H9 (cell line): ENCODE measurements around the gene CYP2R1. TPM values are rescaled to one million over a fixed set of nuclear protein-coding genes. Genes with fewer than 3 reads are reported as not detected.

Experiments
- DNase-seq: peaks from one replicate; pipeline ENCODE4 v3.0.0-alpha.2; 2017
- H2AFZ ChIP-seq: one replicate; pipeline ENCODE4 v1.6.1; 2013; ENCODE audit warnings: mild to moderate bottlenecking, low read length, control low read depth, moderate library complexity
- H2AK5ac ChIP-seq: 2 replicates; pipeline ENCODE4 v1.6.1; 2013; ENCODE audit warnings: low read length, control low read depth, mixed read lengths; ENCODE audit not compliant: insufficient read length
- H2BK120ac ChIP-seq: one replicate; pipeline ENCODE4 v1.6.1; 2013; ENCODE audit warnings: low read depth, mild to moderate bottlenecking, low read length, control low read depth, inconsistent platforms; ENCODE audit not compliant: poor library complexity, severe bottlenecking
- H2BK12ac ChIP-seq: 2 replicates; pipeline ENCODE4 v1.6.1; 2013; ENCODE audit warnings: low read length, control low read depth, mixed read lengths, low read depth; ENCODE audit not compliant: insufficient read length
- H2BK15ac ChIP-seq: 2 replicates; pipeline ENCODE4 v1.6.1; 2013; ENCODE audit warnings: low read depth, low read length, control low read depth
- H2BK20ac ChIP-seq: one replicate; pipeline ENCODE4 v1.6.1; 2013; ENCODE audit warnings: low read depth, mild to moderate bottlenecking, low read length, control low read depth, inconsistent platforms; ENCODE audit not compliant: poor library complexity, severe bottlenecking
- H2BK5ac ChIP-seq: 2 replicates; pipeline ENCODE4 v1.6.1; 2013; ENCODE audit warnings: low read length, control low read depth, mixed read lengths; ENCODE audit not compliant: insufficient read length
- H3K14ac ChIP-seq: 2 replicates; pipeline ENCODE4 v1.6.1; 2013; ENCODE audit warnings: low read length, control low read depth; ENCODE audit not compliant: insufficient read depth
- H3K18ac ChIP-seq: 2 replicates; pipeline ENCODE4 v1.6.1; 2013; ENCODE audit warnings: low read depth, mild to moderate bottlenecking, mixed read lengths, low read length, control low read depth; ENCODE audit not compliant: insufficient read length
- H3K23ac ChIP-seq: 2 replicates; pipeline ENCODE4 v1.6.1; 2013; ENCODE audit warnings: low read length, control low read depth, mixed read lengths, low read depth; ENCODE audit not compliant: insufficient read length
- H3K23me2 ChIP-seq: 2 replicates; pipeline ENCODE4 v1.6.1; 2013; ENCODE audit warnings: low read depth, mild to moderate bottlenecking, mixed read lengths, low read length, control low read depth; ENCODE audit not compliant: insufficient read length, poor library complexity, severe bottlenecking
- H3K27ac ChIP-seq: 2 replicates; pipeline ENCODE4 v1.5.1; 2013; ENCODE audit warnings: low read length, control low read depth, mixed read lengths, low read depth; ENCODE audit not compliant: insufficient read length
- H3K27me3 ChIP-seq: 2 replicates; pipeline ENCODE4 v1.6.1; 2013; ENCODE audit warnings: low read length, control low read depth, inconsistent platforms; ENCODE audit not compliant: insufficient read depth
- H3K4ac ChIP-seq: 2 replicates; pipeline ENCODE4 v1.6.1; 2013; ENCODE audit warnings: low read depth, mild to moderate bottlenecking, control low read depth, inconsistent platforms, low read length, moderate library complexity
- H3K4me1 ChIP-seq: 2 replicates; pipeline ENCODE4 v1.6.1; 2013; ENCODE audit warnings: low read length, control low read depth, inconsistent platforms; ENCODE audit not compliant: insufficient read depth
- H3K4me2 ChIP-seq: 2 replicates; pipeline ENCODE4 v1.6.1; 2013; ENCODE audit warnings: low read length, control low read depth, mixed read lengths; ENCODE audit not compliant: insufficient read length, insufficient read depth
- H3K56ac ChIP-seq: 2 replicates; pipeline ENCODE4 v1.6.1; 2013; ENCODE audit warnings: low read depth, mild to moderate bottlenecking, mixed read lengths, low read length, control low read depth; ENCODE audit not compliant: insufficient read length
- H3K79me1 ChIP-seq: 2 replicates; pipeline ENCODE4 v1.6.1; 2013; ENCODE audit warnings: low read depth, mild to moderate bottlenecking, moderate library complexity, low read length, control low read depth, inconsistent platforms; ENCODE audit not compliant: insufficient read depth, poor library complexity, severe bottlenecking
- H3K79me2 ChIP-seq: 2 replicates; pipeline ENCODE4 v1.6.1; 2013; ENCODE audit warnings: low read length, control low read depth, inconsistent platforms; ENCODE audit not compliant: insufficient read depth
- H3K9ac ChIP-seq: 2 replicates; pipeline ENCODE4 v1.6.1; 2013; ENCODE audit warnings: low read length, control low read depth, mixed read lengths; ENCODE audit not compliant: insufficient read length; ENCODE audit errors: extremely low read depth
- H3K9me3 ChIP-seq: one replicate; pipeline ENCODE4 v1.6.1; 2013; ENCODE audit warnings: low read depth, low read length, inconsistent platforms; ENCODE audit not compliant: control insufficient read depth
- H3T11ph ChIP-seq: one replicate; pipeline ENCODE4 v1.6.1; 2013; ENCODE audit warnings: mild to moderate bottlenecking, low read length, control low read depth, inconsistent platforms
- H4K20me1 ChIP-seq: one replicate; pipeline ENCODE4 v1.6.1; 2013; ENCODE audit not compliant: control insufficient read depth, insufficient read length, insufficient read depth
- H4K5ac ChIP-seq: 2 replicates; pipeline ENCODE4 v1.6.1; 2013; ENCODE audit warnings: low read depth, mild to moderate bottlenecking, mixed read lengths, low read length, control low read depth; ENCODE audit not compliant: insufficient read length
- H4K8ac ChIP-seq: replicated peaks from 2 replicates; pipeline ENCODE4 v1.6.1; 2013; ENCODE audit warnings: low read length, control low read depth, mixed read lengths, low read depth; ENCODE audit not compliant: insufficient read length
- H4K91ac ChIP-seq: 2 replicates; pipeline ENCODE4 v1.6.1; 2013; ENCODE audit warnings: low read depth, mild to moderate bottlenecking, moderate library complexity, mixed read lengths, low read length, control low read depth; ENCODE audit not compliant: insufficient read length
- H3K27ac Mint-ChIP-seq, 3 experiments: 2 replicates in 2 of 3; 3 replicates in 1 of 3; pipeline ENCODE4 v1.8.0; 2020 to 2021; ENCODE audit warnings: mixed read lengths in 3 of 3, mild to moderate bottlenecking in 1 of 3, moderate library complexity in 1 of 3
- H3K27me3 Mint-ChIP-seq: 2 replicates; pipeline ENCODE4 v1.8.0; 2021; ENCODE audit warnings: low read depth, mild to moderate bottlenecking, moderate library complexity, mixed read lengths
- H3K36me3 Mint-ChIP-seq, 3 experiments: 2 replicates in 2 of 3; 3 replicates in 1 of 3; pipeline ENCODE4 v1.8.0; 2020 to 2021; ENCODE audit warnings: low read depth in 3 of 3, mixed read lengths in 3 of 3; ENCODE audit not compliant: insufficient read depth in 1 of 3
- H3K4me1 Mint-ChIP-seq, 2 experiments: 2 replicates each; pipeline ENCODE4 v1.8.0; 2020; ENCODE audit warnings: mixed read lengths in 2 of 2
- H3K4me3 Mint-ChIP-seq, 2 experiments: 2 replicates in 1 of 2; 3 replicates in 1 of 2; pipeline ENCODE4 v1.8.0; 2020 to 2021; ENCODE audit warnings: mild to moderate bottlenecking in 2 of 2, mixed read lengths in 2 of 2, moderate library complexity in 1 of 2
- H3K9me3 Mint-ChIP-seq, 2 experiments: 2 replicates in 1 of 2; 3 replicates in 1 of 2; pipeline ENCODE4 v1.8.0; 2020; ENCODE audit warnings: mild to moderate bottlenecking in 2 of 2, mixed read lengths in 2 of 2, moderate library complexity in 1 of 2
- CTCF ChIP-seq: fragments of 200-600 bp; sonication (generic); conservative IDR thresholded peaks from 3 replicates; pipeline ENCODE4 v1.8.0; 2021; ENCODE audit warnings: antibody characterized with exemption, mild to moderate bottlenecking
- whole genome bisulfite sequencing: extraction: QIAGEN DNeasy Blood & Tissue Kit; methylation state at CpG from one replicate; pipeline ENCODE4 v1.1.7; 2013; ENCODE audit warnings: missing lambda C conversion rate, low lambda C conversion rate, mixed read lengths; ENCODE audit not compliant: insufficient read length; ENCODE audit errors: extremely low coverage; 5-methylcytosine and 5-hydroxymethylcytosine counted together
- total RNA-seq: library from RNA; stranded (reverse); gene quantifications from 2 replicates; pipeline ENCODE4 v1.2.1, GENCODE V29; 2021

Gene CYP2R1
- total RNA-seq, 1 experiment from 2014 or later, result 10.3 TPM

GRCh38 chr11:14875163-14875562 is 16.9 kb downstream of the CYP2R1 start:
- no CpG with 5 or more reads among the region's 5 CpGs for WGBS
- no peak overlapping the region for H4K8ac ChIP-seq
- H3K23me2 ChIP-seq, result no peaks in the 10 kb centered on the region
- H3K18ac ChIP-seq, result no peak overlapping the region
- no peak overlapping the region for H4K91ac ChIP-seq
- no peaks in the 10 kb centered on the region for H3K9me3 ChIP-seq
- no peak overlapping the region for H3K23ac ChIP-seq
- Mint-ChIP-seq H3K4me3 (no peak overlapping the region), H3K36me3 (0 out of 7 replicates have a peak, but pooled peaks cover 0 to 3% (median 0%) of the 10 kb centered on the region in 3 experiments), H3K4me1 (no peaks in the 10 kb centered on the region), H3K27me3 (no peaks in the 10 kb centered on the region), H3K27ac (no peak overlapping the region), H3K9me3 (no peaks in the 10 kb centered on the region)
- H3K4me1 ChIP-seq, result no peaks in the 10 kb centered on the region
- H4K5ac ChIP-seq, result no peak overlapping the region
- no peak overlapping the region for H2AFZ ChIP-seq
- H2BK15ac ChIP-seq, result no peak overlapping the region
- H2BK5ac ChIP-seq, result no peak overlapping the region
- H3K14ac ChIP-seq, result no peak overlapping the region
- H3K27ac ChIP-seq, result no peak overlapping the region
- H4K20me1 ChIP-seq, result no peaks in the 10 kb centered on the region
- H3K9ac ChIP-seq, result no peak overlapping the region
- H3K79me2 ChIP-seq, result no peaks in the 10 kb centered on the region
- H3K4me2 ChIP-seq, result no peak overlapping the region
- no peak overlapping the region for H3K4ac ChIP-seq
- no peaks in the 10 kb centered on the region for H3K79me1 ChIP-seq
- no peak overlapping the region for H2AK5ac ChIP-seq
- no peak for TF ChIP-seq CTCF
- DNase-seq, result no peak
- H2BK12ac ChIP-seq, result no peak overlapping the region
- no peak overlapping the region for H3T11ph ChIP-seq
- no peak overlapping the region for H3K56ac ChIP-seq
- H2BK20ac ChIP-seq, result no peak overlapping the region
- no peaks in the 10 kb centered on the region for H3K27me3 ChIP-seq
- no peak overlapping the region for H2BK120ac ChIP-seq
